Hematopoietic multipotent progenitor cell (in vitro differentiated cells): Measurements from ENCODE around the gene ITGA6. TPM values are rescaled to one million over a fixed set of nuclear protein-coding genes. Genes with fewer than 3 reads are reported as not detected.
"Not testable (repeated sequence)": the region's sequence is repeated elsewhere in the genome, so short reads cannot be mapped to it uniquely, and the experiment has no call there.

Experiments used
- DNase-seq, 3 donors: peaks; one replicate each; pipeline ENCODE4 v3.0.0-alpha.2; 2011 to 2015; ENCODE audit warnings: low read depth in 2 of 3, low spot score in 2 of 3
- total RNA-seq: library from RNA; depleted of rRNA; stranded (reverse); fragments of >200 nt; gene quantifications from one replicate; pipeline ENCODE4 v1.2.3, GENCODE V29; 2012

The ITGA6 gene
- total RNA-seq, 1 donor, result 25.3 TPM

DNA sequence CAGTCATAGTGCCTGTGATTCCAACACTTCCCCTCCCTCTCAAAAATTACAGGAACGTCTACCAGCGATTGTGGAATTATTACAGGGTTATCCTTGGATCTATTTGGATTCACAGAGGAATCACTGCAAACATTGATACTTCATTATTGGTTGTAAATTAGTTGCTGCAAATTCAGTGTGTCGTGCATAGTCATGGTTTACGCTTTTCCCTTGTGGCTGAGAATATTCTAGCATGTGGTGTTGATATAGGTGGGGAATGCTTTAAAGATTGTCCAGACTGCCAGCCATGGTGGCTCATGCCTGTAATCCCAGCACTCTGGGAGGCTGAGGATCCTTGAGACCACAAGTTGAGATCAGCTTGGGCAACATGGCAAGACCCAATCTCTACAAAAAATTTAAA is 79.8 kb downstream of the ITGA6 start:
- DNase-seq, result no peak

DNA sequence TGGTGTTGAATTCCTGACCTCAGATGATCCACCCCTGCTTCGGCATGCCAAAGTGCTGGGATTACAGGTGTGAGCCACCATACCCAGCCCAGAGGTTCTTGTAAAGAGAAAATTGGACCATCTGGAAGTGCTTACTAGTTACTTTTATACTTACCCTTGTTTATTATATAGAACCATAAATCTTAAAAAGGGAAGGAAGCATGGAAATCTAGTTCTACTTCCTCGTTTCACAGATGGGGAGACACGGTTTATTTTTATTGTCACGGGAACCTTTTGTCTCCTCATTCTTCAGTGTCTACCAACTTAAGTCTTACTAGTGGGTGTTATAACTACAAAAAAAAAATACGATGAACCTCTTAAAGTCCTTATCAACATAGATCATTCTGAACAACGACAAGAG is 82.7 kb downstream of the ITGA6 start:
- peak in 2 of 3 donors; percentile 47 to 94 for DNase-seq

DNA sequence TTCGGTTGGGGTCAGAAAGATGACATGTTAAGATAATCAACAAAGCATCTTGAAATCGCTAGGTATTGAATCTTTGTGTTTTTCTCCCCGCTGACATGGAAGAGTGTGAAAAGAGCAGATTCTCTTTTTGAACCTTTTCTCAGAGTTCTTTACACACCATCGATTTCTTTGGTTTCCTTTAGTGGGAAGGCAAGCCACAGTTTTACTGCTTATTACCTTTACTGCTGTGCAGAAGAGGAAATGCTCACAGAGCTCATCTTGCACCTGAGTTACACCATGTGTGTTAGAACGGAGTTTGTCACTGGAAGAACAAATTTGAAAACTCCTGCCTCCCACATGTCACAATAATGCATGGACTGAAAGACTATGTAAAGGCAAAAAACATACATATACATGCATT is 83.2 kb downstream of the ITGA6 start:
- DNase-seq, result no peak

DNA sequence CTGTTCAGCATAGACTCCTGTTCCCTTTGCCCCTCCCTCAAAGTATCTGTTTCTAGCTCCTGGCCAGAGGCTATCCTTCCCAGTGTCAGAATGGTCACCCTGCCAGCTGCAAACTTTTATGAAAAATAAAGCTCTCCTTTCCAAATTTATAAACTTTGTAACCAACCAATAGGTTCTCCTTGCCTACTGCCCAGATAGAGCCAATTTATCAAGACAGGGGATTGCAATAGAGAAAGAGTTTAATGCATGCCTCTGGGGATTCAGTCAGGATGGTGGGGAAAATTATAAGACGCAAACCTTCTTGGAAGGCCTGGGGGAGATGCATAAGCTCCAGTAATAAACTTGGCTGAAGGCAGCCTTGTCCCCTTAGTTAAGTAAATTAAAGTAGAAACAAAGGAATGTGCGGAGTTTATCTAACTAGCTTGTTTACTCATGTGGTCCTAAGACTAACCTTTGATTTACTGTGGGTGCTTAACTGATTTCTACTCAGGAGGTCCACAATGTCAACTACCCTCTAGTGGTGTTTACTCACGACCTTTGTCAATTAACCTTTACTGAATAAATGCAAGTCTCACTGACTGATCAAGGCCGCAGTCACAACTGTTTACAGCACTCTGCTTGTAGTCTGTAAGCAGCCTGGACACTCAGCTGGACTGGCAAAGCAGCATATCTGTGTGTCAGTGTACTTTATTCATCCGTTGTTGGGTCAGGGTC is 85.6 kb downstream of the ITGA6 start:
- DNase-seq, result peak in 1 of 3 donors; percentile 41

DNA sequence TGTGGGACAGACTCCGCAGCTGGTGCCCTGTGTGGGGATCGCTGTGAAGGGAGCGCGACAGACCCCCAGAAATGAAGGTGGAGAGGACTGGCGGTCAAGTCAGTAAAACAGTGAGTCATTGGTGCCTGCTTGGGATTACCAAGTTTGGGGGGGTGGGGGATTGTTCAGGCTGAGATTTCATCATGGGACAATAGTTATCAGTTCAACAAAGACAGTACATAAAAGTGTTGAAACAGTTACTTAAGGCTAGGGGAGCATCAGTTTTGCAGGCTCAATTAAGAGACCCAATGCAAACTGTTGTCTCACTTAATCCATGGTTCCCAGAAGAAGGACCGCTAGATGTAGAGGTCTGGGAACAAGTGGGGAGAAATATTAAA is 86.1 kb downstream of the ITGA6 start:
- no peak for DNase-seq

DNA sequence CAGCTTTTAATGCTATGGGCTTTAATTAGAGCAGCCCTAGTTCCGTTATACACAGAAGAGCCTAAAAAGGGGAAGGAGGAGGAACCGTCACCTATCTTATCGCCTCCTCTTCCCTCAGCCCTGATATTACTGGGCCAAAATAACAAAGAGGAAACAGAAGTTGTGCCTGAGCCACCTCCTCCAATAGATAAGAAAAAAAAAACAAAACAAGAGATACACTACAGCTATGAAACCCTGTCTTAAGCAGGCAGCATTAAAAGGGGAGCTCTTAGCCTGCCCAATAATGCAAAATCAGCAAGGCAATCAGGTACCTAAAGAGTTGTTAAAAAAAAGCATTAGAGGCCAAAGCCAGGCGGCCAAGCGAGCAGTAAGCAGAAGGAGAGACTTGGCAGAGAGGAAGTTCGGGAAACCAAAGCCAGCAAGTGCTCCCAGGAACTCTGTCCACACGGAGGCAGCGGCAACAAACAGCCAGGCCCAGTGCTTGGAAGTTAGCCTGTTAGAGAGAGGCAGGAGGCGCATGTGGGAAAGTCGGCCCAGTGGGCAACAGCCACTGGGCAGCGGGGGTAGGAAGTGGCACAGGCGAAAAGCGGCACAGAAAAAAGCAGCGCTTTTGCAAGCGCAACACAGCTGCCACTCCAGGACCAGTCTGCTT is 86.7 kb downstream of the ITGA6 start:
- DNase-seq, result peak in 2 of 3 donors; percentile 56 to 94

DNA sequence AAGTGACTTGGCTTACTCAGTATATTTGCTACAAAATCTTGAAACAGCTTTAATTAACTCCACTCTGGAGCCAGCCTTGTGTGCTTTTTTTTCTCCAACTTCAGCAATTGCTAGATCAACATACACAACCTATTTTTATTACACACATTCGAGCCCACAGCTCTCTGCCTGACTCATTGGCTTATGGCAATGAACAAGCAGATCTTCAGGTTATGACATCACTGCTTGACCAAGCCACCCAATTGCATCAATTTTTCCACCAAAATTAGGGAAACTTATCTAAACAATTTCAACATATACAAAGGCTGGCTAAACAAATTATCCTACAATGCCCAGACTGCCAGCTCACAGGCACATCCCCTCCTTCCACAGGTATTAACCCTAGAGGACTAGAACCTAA is 88.9 kb downstream of the ITGA6 start:
- DNase-seq, result no peak

DNA sequence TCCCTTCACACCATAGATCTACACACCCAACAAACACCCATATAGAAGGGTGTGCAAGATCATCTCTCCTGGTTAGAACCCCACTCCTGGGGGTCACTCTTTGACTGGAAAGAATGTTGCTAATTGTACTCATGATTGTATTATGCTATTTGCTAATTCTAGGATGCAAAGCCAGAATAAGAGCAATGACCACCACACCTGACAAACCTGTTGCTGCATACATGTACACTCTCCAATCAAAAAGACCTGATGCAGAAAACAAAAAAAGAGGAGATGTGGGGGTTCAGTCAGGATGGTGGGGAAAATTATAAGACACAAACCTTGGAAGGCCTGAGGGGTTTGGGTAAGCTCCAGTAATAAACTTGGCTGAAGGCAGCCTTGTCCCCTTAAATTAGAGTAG is 91.6 kb downstream of the ITGA6 start:
- no peak for DNase-seq

DNA sequence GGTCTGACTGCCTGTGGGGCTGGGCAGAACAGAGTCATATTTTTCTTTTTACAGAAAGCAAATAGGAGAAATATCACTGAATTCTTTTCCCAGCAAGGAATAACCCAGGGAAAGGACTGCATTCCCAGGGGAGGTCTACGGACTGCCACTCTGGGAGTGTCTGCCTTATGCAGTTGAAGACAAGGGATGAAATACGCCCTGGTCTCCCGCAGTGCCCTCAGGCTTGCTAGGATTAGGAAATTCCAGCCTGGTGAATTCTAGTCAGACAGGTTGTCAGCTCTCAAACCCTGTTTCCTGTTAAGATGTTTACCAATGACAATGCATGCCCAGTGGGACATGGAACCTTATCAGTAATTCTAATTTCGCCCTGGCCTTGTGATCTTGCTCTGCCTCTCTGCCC is 98.2 kb downstream of the ITGA6 start:
- DNase-seq, result no peak

DNA sequence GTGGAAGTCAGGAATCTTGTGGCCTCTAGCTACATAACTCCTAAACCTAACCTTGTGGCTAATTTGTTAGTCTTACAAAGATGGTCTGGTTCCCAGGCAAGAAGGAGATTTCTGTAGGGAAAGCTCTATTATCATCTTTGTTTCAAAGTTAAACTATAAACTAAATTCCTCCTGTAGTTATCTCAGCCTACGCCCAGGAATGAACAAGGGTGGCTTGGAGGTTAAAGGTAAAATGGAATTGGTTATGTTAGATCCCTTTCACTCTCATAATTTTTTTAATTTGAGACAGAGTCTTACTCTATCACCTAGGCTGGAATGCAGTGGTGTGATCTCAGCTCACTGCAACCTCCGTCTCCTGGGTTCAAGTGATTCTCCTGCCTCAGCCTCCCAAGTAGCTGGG is 103.9 kb downstream of the ITGA6 start:
- DNase-seq, result no peak

DNA sequence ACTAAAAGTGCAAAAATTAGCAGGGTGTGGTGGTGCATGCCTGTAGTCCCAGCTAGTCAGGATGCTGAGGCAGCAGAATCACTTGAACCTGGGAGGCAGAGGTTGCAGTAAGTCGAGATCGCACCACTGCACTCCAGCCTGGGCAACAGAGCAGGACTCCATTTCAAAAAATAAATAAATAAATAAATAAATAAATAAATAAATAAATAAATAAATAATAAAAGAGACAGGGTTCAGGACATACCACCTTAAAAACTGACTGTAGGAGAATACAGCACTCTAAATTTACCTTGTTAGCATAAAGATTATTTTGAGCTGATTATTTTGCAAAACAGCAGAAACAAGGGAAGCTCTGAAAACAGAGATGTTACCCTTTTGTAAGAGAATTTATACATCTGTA is 105.1 kb downstream of the ITGA6 start:
- not testable (repeated sequence) for DNase-seq

DNA sequence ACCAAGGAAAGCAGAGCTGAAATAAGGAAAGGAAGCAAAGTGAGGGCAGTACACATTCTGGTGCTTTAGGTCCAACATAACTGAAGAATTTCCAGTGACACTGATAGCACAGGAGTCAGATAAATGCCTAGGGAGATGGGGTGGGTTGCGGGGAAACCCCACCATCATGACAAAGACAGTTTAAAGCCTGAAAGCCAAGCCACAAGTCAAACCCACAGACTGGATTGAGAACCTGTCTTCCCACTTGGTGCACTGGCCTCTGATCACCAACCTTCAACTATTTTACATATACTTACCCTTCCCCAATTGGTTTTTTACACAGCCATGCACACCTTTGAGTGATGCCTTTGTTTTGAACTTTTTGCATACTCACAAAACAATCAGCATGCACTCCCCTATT is 106.3 kb downstream of the ITGA6 start:
- no peak for DNase-seq

DNA sequence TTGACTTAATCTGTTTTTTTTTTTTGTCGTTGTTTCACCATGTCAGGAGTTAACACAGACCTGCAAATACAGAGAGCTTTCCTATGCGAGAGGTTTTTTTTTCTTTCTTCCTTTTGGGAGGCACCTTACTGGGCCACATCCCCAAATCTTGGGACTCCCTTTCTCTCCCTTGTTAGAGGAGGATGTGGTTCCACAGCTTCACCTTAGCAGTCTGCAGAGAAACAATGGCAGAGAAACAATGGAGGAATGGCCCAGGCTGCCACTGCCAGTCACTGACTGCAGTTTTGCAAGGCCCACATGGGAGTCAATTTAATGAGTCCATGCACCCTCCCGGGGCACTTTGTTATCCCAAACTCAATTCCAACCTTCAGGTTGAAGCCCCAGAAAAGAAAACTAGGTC is 107.7 kb downstream of the ITGA6 start:
- DNase-seq, result no peak

DNA sequence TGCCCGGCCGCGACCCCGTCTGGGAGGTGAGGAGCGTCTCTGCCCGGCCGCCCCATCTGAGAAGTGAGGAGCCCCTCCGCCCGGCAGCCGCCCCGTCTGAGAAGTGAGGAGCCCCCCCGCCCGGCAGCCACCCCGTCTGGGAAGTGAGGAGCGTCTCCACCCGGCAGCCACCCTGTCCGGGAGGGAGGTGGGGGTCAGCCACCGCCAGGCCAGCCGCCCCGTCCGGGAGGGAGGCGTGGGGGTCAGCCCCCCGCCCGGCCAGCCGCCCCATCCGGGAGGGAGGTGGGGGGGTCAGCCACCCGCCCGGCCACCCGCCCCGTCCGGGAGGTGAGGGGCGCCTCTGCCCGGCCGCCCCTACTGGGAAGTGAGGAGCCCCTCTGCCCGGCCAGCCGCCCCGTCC is 110.5 kb downstream of the ITGA6 start:
- not testable (repeated sequence) for DNase-seq

DNA sequence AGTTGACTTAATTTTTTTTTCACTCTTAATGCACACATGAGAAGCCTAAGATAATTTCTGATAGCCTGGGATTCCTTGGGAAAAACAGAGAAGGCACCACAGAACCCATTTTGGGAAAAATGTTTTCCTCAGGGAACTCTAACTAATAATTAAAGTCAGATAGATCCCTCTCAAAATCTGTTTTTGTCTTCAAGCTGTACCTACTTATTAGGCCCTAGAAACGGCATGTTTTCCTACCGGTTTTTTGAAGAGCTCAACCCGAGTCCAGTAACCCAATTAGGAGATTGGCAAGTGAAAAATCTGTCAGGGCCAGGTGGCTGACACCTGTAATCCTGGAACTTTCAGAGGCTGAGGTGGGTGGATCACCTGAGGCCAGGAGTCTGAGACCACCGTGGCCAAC is 112.4 kb downstream of the ITGA6 start:
- no peak for DNase-seq

DNA sequence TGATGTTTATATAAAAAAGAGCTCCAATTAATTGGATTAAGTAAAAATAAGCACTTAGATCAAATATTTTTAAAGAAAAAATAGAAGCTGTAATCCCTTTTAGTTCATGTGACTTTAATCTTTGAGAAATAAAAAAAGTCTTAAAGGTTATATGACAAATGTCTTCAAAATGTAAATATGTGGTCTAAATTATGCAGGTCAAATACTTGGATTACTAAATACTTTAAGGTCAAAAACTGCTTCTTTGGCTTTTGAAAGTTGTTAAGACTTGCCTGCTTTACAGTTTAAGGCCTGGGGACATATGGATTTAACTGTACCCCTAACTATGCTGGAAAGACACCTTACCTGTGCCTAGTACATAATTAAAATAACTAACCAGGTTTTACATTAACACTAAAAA is 113.0 kb downstream of the ITGA6 start:
- DNase-seq, result no peak

DNA sequence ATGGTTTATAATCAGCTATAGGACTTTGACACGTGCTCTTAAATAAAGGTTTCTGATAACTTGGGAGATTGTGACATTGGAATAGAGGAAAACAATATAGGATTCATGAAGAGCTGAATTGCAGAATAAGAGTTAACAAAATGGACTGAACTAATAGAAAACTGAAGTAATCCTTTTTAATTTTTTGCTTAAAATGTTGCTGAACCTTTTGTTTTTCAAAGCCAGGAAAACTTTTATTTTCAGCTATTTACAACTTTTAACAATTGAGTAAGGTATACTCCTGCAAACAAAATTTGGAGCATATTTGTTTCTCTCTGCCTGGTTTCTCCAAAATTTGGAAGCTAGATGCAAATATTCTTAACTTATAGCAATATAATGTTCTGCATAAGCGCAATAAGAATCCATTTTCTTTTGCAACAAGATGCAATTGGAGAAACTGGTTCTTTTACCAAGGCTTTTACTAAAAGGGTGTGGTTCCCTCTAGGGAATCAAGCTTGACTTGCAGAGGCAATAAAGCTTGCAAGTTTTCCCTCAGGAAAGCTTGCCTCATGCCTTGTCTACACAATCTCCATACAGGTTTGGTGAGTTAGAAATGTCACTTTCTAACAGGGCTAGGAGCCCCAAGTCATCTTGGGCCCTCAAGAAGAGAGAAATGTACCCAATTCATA is 118.2 kb downstream of the ITGA6 start:
- peak in 1 of 3 donors; percentile 12 for DNase-seq

DNA sequence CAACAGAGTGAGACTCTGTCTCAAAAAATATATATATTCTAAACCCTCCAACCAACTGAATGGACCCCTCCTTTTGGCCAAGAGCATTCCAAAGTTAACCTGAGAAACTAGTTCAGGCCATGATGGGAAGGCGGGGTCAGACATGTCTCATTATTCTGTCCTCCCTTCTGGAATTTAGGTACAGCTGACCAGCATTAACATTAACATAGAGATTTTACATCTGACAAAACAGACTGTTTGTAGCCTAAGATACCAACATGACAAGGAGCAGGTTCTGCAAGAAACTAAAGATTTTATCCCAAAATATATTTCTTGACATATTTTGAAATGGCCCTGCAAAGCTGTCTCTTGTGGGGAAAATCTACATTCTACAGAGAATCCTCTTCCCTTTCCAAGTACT is 121.7 kb downstream of the ITGA6 start:
- DNase-seq, result no peak

DNA sequence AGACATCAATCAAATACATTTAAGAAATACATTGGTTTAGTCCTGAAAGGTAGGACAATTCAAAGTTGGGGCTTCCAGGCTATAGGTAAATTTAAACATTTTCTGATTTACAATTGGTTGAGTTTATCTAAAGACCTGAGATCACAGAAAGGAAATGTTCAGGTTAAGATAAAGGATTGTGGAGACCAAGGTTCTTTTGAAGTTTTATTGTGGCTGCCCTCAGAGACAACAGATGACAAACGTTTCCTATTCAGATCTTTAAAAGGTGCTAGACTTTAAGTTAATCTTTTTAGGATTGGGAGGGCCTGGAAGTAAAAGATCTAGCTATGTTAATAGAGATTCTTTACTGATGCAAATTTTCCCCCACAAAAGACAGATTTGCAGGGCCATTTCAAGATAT is 122.4 kb downstream of the ITGA6 start:
- DNase-seq, result not testable (repeated sequence)

DNA sequence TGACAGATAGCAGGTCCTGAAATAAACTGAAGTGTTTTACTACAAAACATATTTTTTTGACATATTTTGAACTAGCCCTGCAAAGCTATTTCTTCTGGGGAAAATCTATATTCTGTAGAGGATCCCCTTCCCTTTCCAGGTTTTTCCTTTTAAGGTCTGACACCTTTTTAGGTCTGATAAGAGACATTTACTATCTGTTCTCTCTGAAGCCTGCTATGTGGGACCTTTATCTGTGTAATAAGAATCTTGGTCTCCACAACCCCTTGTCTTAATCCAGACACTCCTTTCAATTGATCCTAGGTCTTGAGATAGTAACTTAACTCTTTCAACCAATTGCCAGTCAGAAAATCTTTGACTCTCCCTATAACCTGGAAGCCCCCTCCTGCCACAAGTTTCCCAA is 123.0 kb downstream of the ITGA6 start:
- no peak for DNase-seq

DNA sequence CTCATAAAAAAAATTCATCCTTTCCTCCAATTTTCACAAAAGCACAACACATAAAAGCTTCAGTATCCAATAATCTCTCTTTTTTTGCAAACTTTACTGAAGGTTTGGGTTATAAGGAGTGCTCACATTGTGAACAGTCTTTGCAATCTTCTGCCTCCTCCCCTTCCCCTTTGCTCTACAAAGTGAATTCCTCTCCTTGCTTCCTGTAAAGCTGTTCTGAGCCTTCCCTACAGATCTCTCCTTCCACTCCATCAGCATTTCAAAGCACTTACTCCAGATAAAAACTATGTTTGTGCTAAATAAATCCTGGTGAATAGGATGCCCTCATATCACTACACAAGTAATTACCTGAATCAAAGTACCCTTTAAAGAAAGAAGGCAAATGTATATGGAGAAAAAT is 123.9 kb downstream of the ITGA6 start:
- no peak for DNase-seq
